H9 (cell line): ENCODE measurements around the gene PAPOLA. TPM values are rescaled to one million over a fixed set of nuclear protein-coding genes. Genes with fewer than 3 reads are reported as not detected.
A peak's percentile ranks its signal among the peaks of the same experiment; 100 is the strongest.

Experiments
- DNase-seq: peaks from one replicate; pipeline ENCODE4 v3.0.0-alpha.2; 2017
- H2AFZ ChIP-seq: one replicate; pipeline ENCODE4 v1.6.1; 2013; ENCODE audit warnings: mild to moderate bottlenecking, low read length, control low read depth, moderate library complexity
- H2AK5ac ChIP-seq: 2 replicates; pipeline ENCODE4 v1.6.1; 2013; ENCODE audit warnings: low read length, control low read depth, mixed read lengths; ENCODE audit not compliant: insufficient read length
- H2BK120ac ChIP-seq: one replicate; pipeline ENCODE4 v1.6.1; 2013; ENCODE audit warnings: low read depth, mild to moderate bottlenecking, low read length, control low read depth, inconsistent platforms; ENCODE audit not compliant: poor library complexity, severe bottlenecking
- H2BK12ac ChIP-seq: 2 replicates; pipeline ENCODE4 v1.6.1; 2013; ENCODE audit warnings: low read length, control low read depth, mixed read lengths, low read depth; ENCODE audit not compliant: insufficient read length
- H2BK15ac ChIP-seq: 2 replicates; pipeline ENCODE4 v1.6.1; 2013; ENCODE audit warnings: low read depth, low read length, control low read depth
- H2BK20ac ChIP-seq: one replicate; pipeline ENCODE4 v1.6.1; 2013; ENCODE audit warnings: low read depth, mild to moderate bottlenecking, low read length, control low read depth, inconsistent platforms; ENCODE audit not compliant: poor library complexity, severe bottlenecking
- H2BK5ac ChIP-seq: 2 replicates; pipeline ENCODE4 v1.6.1; 2013; ENCODE audit warnings: low read length, control low read depth, mixed read lengths; ENCODE audit not compliant: insufficient read length
- H3K14ac ChIP-seq: 2 replicates; pipeline ENCODE4 v1.6.1; 2013; ENCODE audit warnings: low read length, control low read depth; ENCODE audit not compliant: insufficient read depth
- H3K18ac ChIP-seq: 2 replicates; pipeline ENCODE4 v1.6.1; 2013; ENCODE audit warnings: low read depth, mild to moderate bottlenecking, mixed read lengths, low read length, control low read depth; ENCODE audit not compliant: insufficient read length
- H3K23ac ChIP-seq: 2 replicates; pipeline ENCODE4 v1.6.1; 2013; ENCODE audit warnings: low read length, control low read depth, mixed read lengths, low read depth; ENCODE audit not compliant: insufficient read length
- H3K23me2 ChIP-seq: 2 replicates; pipeline ENCODE4 v1.6.1; 2013; ENCODE audit warnings: low read depth, mild to moderate bottlenecking, mixed read lengths, low read length, control low read depth; ENCODE audit not compliant: insufficient read length, poor library complexity, severe bottlenecking
- H3K27ac ChIP-seq: 2 replicates; pipeline ENCODE4 v1.5.1; 2013; ENCODE audit warnings: low read length, control low read depth, mixed read lengths, low read depth; ENCODE audit not compliant: insufficient read length
- H3K27me3 ChIP-seq: 2 replicates; pipeline ENCODE4 v1.6.1; 2013; ENCODE audit warnings: low read length, control low read depth, inconsistent platforms; ENCODE audit not compliant: insufficient read depth
- H3K4ac ChIP-seq: 2 replicates; pipeline ENCODE4 v1.6.1; 2013; ENCODE audit warnings: low read depth, mild to moderate bottlenecking, control low read depth, inconsistent platforms, low read length, moderate library complexity
- H3K4me1 ChIP-seq: 2 replicates; pipeline ENCODE4 v1.6.1; 2013; ENCODE audit warnings: low read length, control low read depth, inconsistent platforms; ENCODE audit not compliant: insufficient read depth
- H3K4me2 ChIP-seq: 2 replicates; pipeline ENCODE4 v1.6.1; 2013; ENCODE audit warnings: low read length, control low read depth, mixed read lengths; ENCODE audit not compliant: insufficient read length, insufficient read depth
- H3K56ac ChIP-seq: 2 replicates; pipeline ENCODE4 v1.6.1; 2013; ENCODE audit warnings: low read depth, mild to moderate bottlenecking, mixed read lengths, low read length, control low read depth; ENCODE audit not compliant: insufficient read length
- H3K79me1 ChIP-seq: 2 replicates; pipeline ENCODE4 v1.6.1; 2013; ENCODE audit warnings: low read depth, mild to moderate bottlenecking, moderate library complexity, low read length, control low read depth, inconsistent platforms; ENCODE audit not compliant: insufficient read depth, poor library complexity, severe bottlenecking
- H3K79me2 ChIP-seq: 2 replicates; pipeline ENCODE4 v1.6.1; 2013; ENCODE audit warnings: low read length, control low read depth, inconsistent platforms; ENCODE audit not compliant: insufficient read depth
- H3K9ac ChIP-seq: 2 replicates; pipeline ENCODE4 v1.6.1; 2013; ENCODE audit warnings: low read length, control low read depth, mixed read lengths; ENCODE audit not compliant: insufficient read length; ENCODE audit errors: extremely low read depth
- H3K9me3 ChIP-seq: one replicate; pipeline ENCODE4 v1.6.1; 2013; ENCODE audit warnings: low read depth, low read length, inconsistent platforms; ENCODE audit not compliant: control insufficient read depth
- H3T11ph ChIP-seq: one replicate; pipeline ENCODE4 v1.6.1; 2013; ENCODE audit warnings: mild to moderate bottlenecking, low read length, control low read depth, inconsistent platforms
- H4K20me1 ChIP-seq: one replicate; pipeline ENCODE4 v1.6.1; 2013; ENCODE audit not compliant: control insufficient read depth, insufficient read length, insufficient read depth
- H4K5ac ChIP-seq: 2 replicates; pipeline ENCODE4 v1.6.1; 2013; ENCODE audit warnings: low read depth, mild to moderate bottlenecking, mixed read lengths, low read length, control low read depth; ENCODE audit not compliant: insufficient read length
- H4K8ac ChIP-seq: replicated peaks from 2 replicates; pipeline ENCODE4 v1.6.1; 2013; ENCODE audit warnings: low read length, control low read depth, mixed read lengths, low read depth; ENCODE audit not compliant: insufficient read length
- H4K91ac ChIP-seq: 2 replicates; pipeline ENCODE4 v1.6.1; 2013; ENCODE audit warnings: low read depth, mild to moderate bottlenecking, moderate library complexity, mixed read lengths, low read length, control low read depth; ENCODE audit not compliant: insufficient read length
- H3K27ac Mint-ChIP-seq, 3 experiments: 2 replicates in 2 of 3; 3 replicates in 1 of 3; pipeline ENCODE4 v1.8.0; 2020 to 2021; ENCODE audit warnings: mixed read lengths in 3 of 3, mild to moderate bottlenecking in 1 of 3, moderate library complexity in 1 of 3
- H3K27me3 Mint-ChIP-seq: 2 replicates; pipeline ENCODE4 v1.8.0; 2021; ENCODE audit warnings: low read depth, mild to moderate bottlenecking, moderate library complexity, mixed read lengths
- H3K36me3 Mint-ChIP-seq, 3 experiments: 2 replicates in 2 of 3; 3 replicates in 1 of 3; pipeline ENCODE4 v1.8.0; 2020 to 2021; ENCODE audit warnings: low read depth in 3 of 3, mixed read lengths in 3 of 3; ENCODE audit not compliant: insufficient read depth in 1 of 3
- H3K4me1 Mint-ChIP-seq, 2 experiments: 2 replicates each; pipeline ENCODE4 v1.8.0; 2020; ENCODE audit warnings: mixed read lengths in 2 of 2
- H3K4me3 Mint-ChIP-seq, 2 experiments: 2 replicates in 1 of 2; 3 replicates in 1 of 2; pipeline ENCODE4 v1.8.0; 2020 to 2021; ENCODE audit warnings: mild to moderate bottlenecking in 2 of 2, mixed read lengths in 2 of 2, moderate library complexity in 1 of 2
- H3K9me3 Mint-ChIP-seq, 2 experiments: 2 replicates in 1 of 2; 3 replicates in 1 of 2; pipeline ENCODE4 v1.8.0; 2020; ENCODE audit warnings: mild to moderate bottlenecking in 2 of 2, mixed read lengths in 2 of 2, moderate library complexity in 1 of 2
- WGBS: extraction: QIAGEN DNeasy Blood & Tissue Kit; methylation state at CpG from one replicate; pipeline ENCODE4 v1.1.7; 2013; ENCODE audit warnings: missing lambda C conversion rate, low lambda C conversion rate, mixed read lengths; ENCODE audit not compliant: insufficient read length; ENCODE audit errors: extremely low coverage; 5-methylcytosine and 5-hydroxymethylcytosine counted together
- total RNA-seq: library from RNA; stranded (reverse); gene quantifications from 2 replicates; pipeline ENCODE4 v1.2.1, GENCODE V29; 2021
- TF ChIP-seq, protein P1 (sequence below): fragments of 200-600 bp; sonication (generic); conservative IDR thresholded peaks from 3 replicates; pipeline ENCODE4 v1.8.0; 2021; ENCODE audit warnings: antibody characterized with exemption, mild to moderate bottlenecking

PAPOLA gene
- total RNA-seq, 1 experiment from 2014 or later = 188 TPM

DNA sequence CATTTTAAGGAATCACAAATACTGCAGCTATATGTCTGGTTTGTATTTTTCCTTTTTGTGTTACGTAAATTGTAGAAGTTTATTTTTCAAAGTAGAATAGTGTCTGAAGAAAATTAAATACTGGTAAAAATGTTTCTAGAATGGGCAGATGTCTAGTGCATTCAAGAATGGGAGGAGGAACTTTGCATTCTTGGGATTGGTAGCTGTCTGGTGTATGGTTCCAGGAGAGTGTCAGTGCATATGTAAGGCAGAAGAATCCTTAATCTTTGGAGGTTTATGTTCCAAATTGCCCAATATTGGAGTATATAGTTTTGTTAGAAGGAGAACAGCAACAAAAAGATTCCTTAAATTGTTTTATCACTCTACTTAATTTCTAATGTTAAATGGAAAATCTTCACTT, 13.5 kb downstream of the PAPOLA start:
- Mint-ChIP-seq H3K27ac (0 out of 7 replicates have a peak overlapping the region, but pooled peaks of 2 of the 3 experiments have one; percentile 11 to 15), H3K36me3 (peaks cover 2 to 9% (median 2%) of the 10 kb centered on the region in 3 experiments; a peak in 6 of 7 replicates), H3K4me3 (no peak overlapping the region), H3K4me1 (peaks cover 53 to 63% of the 10 kb centered on the region in 2 experiments), H3K27me3 (no peaks in the 10 kb centered on the region), H3K9me3 (no peaks in the 10 kb centered on the region)
- H3K23me2 ChIP-seq = no peaks in the 10 kb centered on the region
- no peak overlapping the region for H3K4me2 ChIP-seq
- H2AFZ ChIP-seq = no peak overlapping the region
- no peak overlapping the region for H3K9ac ChIP-seq
- no peaks in the 10 kb centered on the region for H3K27me3 ChIP-seq
- no peak overlapping the region for H2AK5ac ChIP-seq
- H3T11ph ChIP-seq = no peak overlapping the region
- peaks cover 8% of the 10 kb centered on the region for H3K79me1 ChIP-seq
- peaks cover 50% of the 10 kb centered on the region; the same call in 1 of the 2 replicates for H3K79me2 ChIP-seq
- no peak overlapping the region for H2BK5ac ChIP-seq
- no peak overlapping the region for H3K4ac ChIP-seq
- H2BK15ac ChIP-seq = no peak overlapping the region
- no peak overlapping the region for H2BK20ac ChIP-seq
- H4K8ac ChIP-seq = no peak overlapping the region
- H3K56ac ChIP-seq = no peak overlapping the region
- H3K4me1 ChIP-seq = peaks cover 2% of the 10 kb centered on the region; the same call in 1 of the 2 replicates
- H2BK120ac ChIP-seq = no peak overlapping the region
- H4K5ac ChIP-seq = no peak overlapping the region
- H3K27ac ChIP-seq = no peak overlapping the region
- WGBS = 100% methylated on average over 1 of the region's 1 CpG
- no peaks in the 10 kb centered on the region for H3K9me3 ChIP-seq
- H3K14ac ChIP-seq = no peak overlapping the region
- no peak overlapping the region for H3K18ac ChIP-seq
- DNase-seq = no peak
- TF ChIP-seq, protein P1, sequence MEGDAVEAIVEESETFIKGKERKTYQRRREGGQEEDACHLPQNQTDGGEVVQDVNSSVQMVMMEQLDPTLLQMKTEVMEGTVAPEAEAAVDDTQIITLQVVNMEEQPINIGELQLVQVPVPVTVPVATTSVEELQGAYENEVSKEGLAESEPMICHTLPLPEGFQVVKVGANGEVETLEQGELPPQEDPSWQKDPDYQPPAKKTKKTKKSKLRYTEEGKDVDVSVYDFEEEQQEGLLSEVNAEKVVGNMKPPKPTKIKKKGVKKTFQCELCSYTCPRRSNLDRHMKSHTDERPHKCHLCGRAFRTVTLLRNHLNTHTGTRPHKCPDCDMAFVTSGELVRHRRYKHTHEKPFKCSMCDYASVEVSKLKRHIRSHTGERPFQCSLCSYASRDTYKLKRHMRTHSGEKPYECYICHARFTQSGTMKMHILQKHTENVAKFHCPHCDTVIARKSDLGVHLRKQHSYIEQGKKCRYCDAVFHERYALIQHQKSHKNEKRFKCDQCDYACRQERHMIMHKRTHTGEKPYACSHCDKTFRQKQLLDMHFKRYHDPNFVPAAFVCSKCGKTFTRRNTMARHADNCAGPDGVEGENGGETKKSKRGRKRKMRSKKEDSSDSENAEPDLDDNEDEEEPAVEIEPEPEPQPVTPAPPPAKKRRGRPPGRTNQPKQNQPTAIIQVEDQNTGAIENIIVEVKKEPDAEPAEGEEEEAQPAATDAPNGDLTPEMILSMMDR = no peak
- no peak overlapping the region for H3K23ac ChIP-seq
- H4K20me1 ChIP-seq = no peaks in the 10 kb centered on the region
- H2BK12ac ChIP-seq = no peak overlapping the region
- no peak overlapping the region for H4K91ac ChIP-seq
